ENCODE data around the gene GRAP. TPM values are rescaled to one million over a fixed set of nuclear protein-coding genes. Genes with fewer than 3 reads are reported as not detected.
"Not testable (repeated sequence)": the region's sequence is repeated elsewhere in the genome, so short reads cannot be mapped to it uniquely, and the experiment has no call there.

GRAP gene
- polyA plus RNA-seq, 1 donor, result 2.9 TPM

GRCh38 chr17:19024101-19025078 lies 22.4 kb downstream of the GRAP start:
- Histone ChIP-seq H3K27ac (ENCODE audit: low read length) (no peak overlapping the region), H3K4me3 (ENCODE audit: low read length) (no peak overlapping the region), H3K9me3 (ENCODE audit: control insufficient read depth, low read depth, low read length) (no peaks in the 10 kb centered on the region), H3K4me1 (ENCODE audit: control insufficient read depth, insufficient read depth, low read length) (no peaks in the 10 kb centered on the region), H3K36me3 (ENCODE audit: control insufficient read depth, insufficient read depth, low read length) (no peaks in the 10 kb centered on the region), H3K27me3 (ENCODE audit: control insufficient read depth, insufficient read depth, low read length) (no peaks in the 10 kb centered on the region)
- WGBS (ENCODE audit: insufficient coverage, low lambda C conversion rate), result 100% methylated on average over 1 of the region's 22 CpGs
- DNase-seq, result no peak

GRCh38 chr17:19023209-19023999 lies 23.4 kb downstream of the GRAP start:
- WGBS (ENCODE audit: insufficient coverage, low lambda C conversion rate), result no CpG with 5 or more reads among the region's 9 CpGs
- no peak for DNase-seq
- no peaks in the 10 kb centered on the region for H3K36me3 ChIP-seq (ENCODE audit: control insufficient read depth, insufficient read depth, low read length)
- no peak overlapping the region for H3K27ac ChIP-seq (ENCODE audit: low read length)
- H3K9me3 ChIP-seq (ENCODE audit: control insufficient read depth, low read depth, low read length), result no peaks in the 10 kb centered on the region
- H3K27me3 ChIP-seq (ENCODE audit: control insufficient read depth, insufficient read depth, low read length), result no peaks in the 10 kb centered on the region
- H3K4me1 ChIP-seq (ENCODE audit: control insufficient read depth, insufficient read depth, low read length), result no peaks in the 10 kb centered on the region
- H3K4me3 ChIP-seq (ENCODE audit: low read length), result no peak overlapping the region

GRCh38 chr17:19022747-19023146 lies 24.0 kb downstream of the GRAP start:
- Histone ChIP-seq H3K4me3 (ENCODE audit: low read length) (no peak overlapping the region), H3K36me3 (ENCODE audit: control insufficient read depth, insufficient read depth, low read length) (no peaks in the 10 kb centered on the region), H3K4me1 (ENCODE audit: control insufficient read depth, insufficient read depth, low read length) (no peaks in the 10 kb centered on the region), H3K27me3 (ENCODE audit: control insufficient read depth, insufficient read depth, low read length) (no peaks in the 10 kb centered on the region), H3K9me3 (ENCODE audit: control insufficient read depth, low read depth, low read length) (no peaks in the 10 kb centered on the region), H3K27ac (ENCODE audit: low read length) (no peak overlapping the region)
- WGBS (ENCODE audit: insufficient coverage, low lambda C conversion rate), result no CpG with 5 or more reads among the region's 6 CpGs
- DNase-seq, result no peak

GRCh38 chr17:19022128-19022527 lies 24.6 kb downstream of the GRAP start:
- DNase-seq, result no peak
- WGBS (ENCODE audit: insufficient coverage, low lambda C conversion rate), result no CpG with 5 or more reads among the region's 5 CpGs

GRCh38 chr17:19021622-19022083 lies 25.1 kb downstream of the GRAP start:
- Histone ChIP-seq H3K27ac (ENCODE audit: low read length) (no peak overlapping the region), H3K36me3 (ENCODE audit: control insufficient read depth, insufficient read depth, low read length) (no peaks in the 10 kb centered on the region), H3K27me3 (ENCODE audit: control insufficient read depth, insufficient read depth, low read length) (no peaks in the 10 kb centered on the region), H3K9me3 (ENCODE audit: control insufficient read depth, low read depth, low read length) (no peaks in the 10 kb centered on the region), H3K4me1 (ENCODE audit: control insufficient read depth, insufficient read depth, low read length) (no peaks in the 10 kb centered on the region), H3K4me3 (ENCODE audit: low read length) (no peak overlapping the region)
- WGBS (ENCODE audit: insufficient coverage, low lambda C conversion rate), result no CpG with 5 or more reads among the region's 24 CpGs
- no peak for DNase-seq

More at GRCh38 chr17:19022128-19022527, 24.6 kb downstream of the GRAP start:
- Histone ChIP-seq H3K36me3 (ENCODE audit: control insufficient read depth, insufficient read depth, low read length) (no peaks in the 10 kb centered on the region), H3K27me3 (ENCODE audit: control insufficient read depth, insufficient read depth, low read length) (no peaks in the 10 kb centered on the region), H3K4me1 (ENCODE audit: control insufficient read depth, insufficient read depth, low read length) (no peaks in the 10 kb centered on the region), H3K27ac (ENCODE audit: low read length) (no peak overlapping the region), H3K4me3 (ENCODE audit: low read length) (no peak overlapping the region), H3K9me3 (ENCODE audit: control insufficient read depth, low read depth, low read length) (no peaks in the 10 kb centered on the region)

GRCh38 chr17:19021011-19021621 lies 25.6 kb downstream of the GRAP start:
- H3K27ac ChIP-seq (ENCODE audit: low read length); H3K36me3 ChIP-seq (ENCODE audit: control insufficient read depth, insufficient read depth, low read length); H3K4me3 ChIP-seq (ENCODE audit: low read length); H3K27me3 ChIP-seq (ENCODE audit: control insufficient read depth, insufficient read depth, low read length); DNase-seq; H3K9me3 ChIP-seq (ENCODE audit: control insufficient read depth, low read depth, low read length); H3K4me1 ChIP-seq (ENCODE audit: control insufficient read depth, insufficient read depth, low read length): not testable (repeated sequence)
- WGBS (ENCODE audit: insufficient coverage, low lambda C conversion rate), result no CpG with 5 or more reads among the region's 7 CpGs

DNA sequence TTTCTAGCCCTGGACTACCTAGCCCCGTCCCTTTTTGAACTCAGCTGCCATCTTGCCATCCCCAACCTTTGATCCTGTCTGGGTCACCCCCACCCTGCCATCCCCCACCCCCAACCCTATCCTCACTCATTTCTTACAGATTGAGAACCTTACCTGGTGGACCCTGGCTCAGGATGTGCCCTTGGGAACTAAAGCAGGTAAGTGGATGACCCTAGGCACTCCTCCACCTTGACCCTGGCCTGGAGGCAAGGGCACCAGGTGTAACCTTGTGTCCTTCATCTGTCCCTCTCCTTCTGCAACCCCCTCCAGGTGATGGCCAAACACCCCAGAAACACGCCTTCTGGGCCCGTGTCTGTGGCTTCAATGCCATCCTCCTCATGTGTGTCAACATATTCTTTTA lies 26.7 kb downstream of the GRAP start:
- no peak overlapping the region for H3K4me3 ChIP-seq (ENCODE audit: low read length)
- no peaks in the 10 kb centered on the region for H3K4me1 ChIP-seq (ENCODE audit: control insufficient read depth, insufficient read depth, low read length)
- no peaks in the 10 kb centered on the region for H3K36me3 ChIP-seq (ENCODE audit: control insufficient read depth, insufficient read depth, low read length)
- H3K9me3 ChIP-seq (ENCODE audit: control insufficient read depth, low read depth, low read length), result no peaks in the 10 kb centered on the region
- no peak overlapping the region for H3K27ac ChIP-seq (ENCODE audit: low read length)
- WGBS (ENCODE audit: insufficient coverage, low lambda C conversion rate), result no CpG with 5 or more reads among the region's 3 CpGs
- H3K27me3 ChIP-seq (ENCODE audit: control insufficient read depth, insufficient read depth, low read length), result no peaks in the 10 kb centered on the region
- DNase-seq, result no peak

- no peaks in the 10 kb centered on the region for H3K27me3 ChIP-seq (ENCODE audit: control insufficient read depth, insufficient read depth, low read length)
- no peak overlapping the region for H3K4me3 ChIP-seq (ENCODE audit: low read length)
- no peak for DNase-seq
- H3K4me1 ChIP-seq (ENCODE audit: control insufficient read depth, insufficient read depth, low read length), result no peaks in the 10 kb centered on the region
- no peak overlapping the region for H3K27ac ChIP-seq (ENCODE audit: low read length)
- no CpG with 5 or more reads among the region's 27 CpGs for WGBS (ENCODE audit: insufficient coverage, low lambda C conversion rate)
- no peaks in the 10 kb centered on the region for H3K36me3 ChIP-seq (ENCODE audit: control insufficient read depth, insufficient read depth, low read length)
- no peaks in the 10 kb centered on the region for H3K9me3 ChIP-seq (ENCODE audit: control insufficient read depth, low read depth, low read length)
These were observed 27.5 kb downstream of the GRAP start for GRCh38 chr17:19019041-19019941.

- Histone ChIP-seq H3K4me3 (ENCODE audit: low read length) (no peak overlapping the region), H3K4me1 (ENCODE audit: control insufficient read depth, insufficient read depth, low read length) (no peaks in the 10 kb centered on the region), H3K27ac (ENCODE audit: low read length) (no peak overlapping the region), H3K9me3 (ENCODE audit: control insufficient read depth, low read depth, low read length) (no peaks in the 10 kb centered on the region), H3K36me3 (ENCODE audit: control insufficient read depth, insufficient read depth, low read length) (no peaks in the 10 kb centered on the region), H3K27me3 (ENCODE audit: control insufficient read depth, insufficient read depth, low read length) (no peaks in the 10 kb centered on the region)
- no CpG with 5 or more reads among the region's 6 CpGs for WGBS (ENCODE audit: insufficient coverage, low lambda C conversion rate)
- no peak for DNase-seq
These were observed 28.2 kb downstream of the GRAP start for GRCh38 chr17:19018600-19018950.

Data from large intestine (tissue), 3 donors.